Measurements from ENCODE around the gene GZMA. TPM values are rescaled to one million over a fixed set of nuclear protein-coding genes. Genes with fewer than 3 reads are reported as not detected.
"Not testable (repeated sequence)": the region's sequence is repeated elsewhere in the genome, so short reads cannot be mapped to it uniquely, and the experiment has no call there.

GZMA gene
- total and polyA plus RNA-seq, 4 donors = 0.20 to 0.39 (median 0.24) TPM; not detected in 1

DNA sequence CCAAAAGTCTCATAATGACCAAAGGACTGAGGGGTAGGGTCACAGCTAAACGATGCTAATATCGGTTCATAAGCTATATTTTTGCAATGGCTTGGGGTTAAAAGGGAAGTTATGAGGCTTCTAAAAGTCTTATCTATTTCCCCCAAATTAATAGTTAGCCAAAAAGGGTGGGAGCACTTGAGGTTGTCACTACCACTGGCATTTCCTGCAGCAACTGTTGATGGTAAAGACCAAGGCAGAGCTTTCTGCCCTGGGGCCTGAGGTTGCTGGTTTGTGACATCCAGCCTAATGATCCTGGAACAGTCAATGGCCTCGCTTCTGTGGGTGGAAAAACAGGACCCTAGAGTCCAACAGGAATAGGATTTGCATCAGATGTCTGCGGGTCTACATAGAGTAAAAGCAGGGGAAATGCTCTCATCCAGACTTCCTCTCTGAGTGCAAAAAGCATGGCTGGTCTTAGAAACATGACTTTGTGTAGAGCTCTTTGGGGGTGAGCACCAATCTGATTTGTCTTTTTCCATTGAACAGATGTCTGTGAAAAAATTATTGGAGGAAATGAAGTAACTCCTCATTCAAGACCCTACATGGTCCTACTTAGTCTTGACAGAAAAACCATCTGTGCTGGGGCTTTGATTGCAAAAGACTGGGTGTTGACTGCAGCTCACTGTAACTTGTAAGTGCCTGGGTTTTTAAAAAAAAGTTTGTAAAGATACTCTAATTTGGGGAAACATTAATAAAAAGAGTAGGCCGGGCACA lies 2.7 kb downstream of the GZMA start:
- Histone ChIP-seq H3K27ac (ENCODE audit: low read depth, low read length) (no peak overlapping the region), H3K4me1 (ENCODE audit: control insufficient read depth, insufficient read depth, low read length) (no peaks in the 10 kb centered on the region), H3K9me3 (ENCODE audit: control insufficient read depth, insufficient read depth, low read length) (no peaks in the 10 kb centered on the region), H3K27me3 (ENCODE audit: control insufficient read depth, insufficient read depth, low read length) (no peaks in the 10 kb centered on the region), H3K36me3 (ENCODE audit: control insufficient read depth, insufficient read depth, low read length) (no peaks in the 10 kb centered on the region), H3K4me3 (ENCODE audit: low read depth, low read length) (no peak overlapping the region)
- DNase-seq (ENCODE audit: low read depth in 4 of 6, low spot score in 6 of 6) = no peak
- WGBS (ENCODE audit: insufficient coverage) = 100% methylated on average over 3 of the region's 5 CpGs

DNA sequence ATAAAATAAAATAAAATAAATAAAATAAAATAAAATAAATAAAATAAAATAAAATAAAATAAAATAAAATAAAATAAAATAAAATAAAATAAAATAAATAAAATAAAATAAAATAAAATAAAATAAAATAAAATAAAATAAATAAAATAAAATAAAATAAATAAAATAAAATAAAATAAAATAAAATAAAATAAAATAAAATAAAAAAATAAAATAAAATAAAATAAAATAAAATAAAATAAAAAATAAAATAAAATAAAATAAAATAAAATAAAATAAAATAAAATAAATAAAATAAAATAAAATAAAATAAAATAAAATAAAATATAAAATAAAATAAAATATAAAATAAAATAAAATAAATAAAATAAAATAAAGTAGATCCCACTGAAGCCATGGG lies 3.5 kb downstream of the GZMA start:
- not testable (repeated sequence) for H3K27me3 ChIP-seq (ENCODE audit: control insufficient read depth, insufficient read depth, low read length); H3K27ac ChIP-seq (ENCODE audit: low read depth, low read length); H3K4me1 ChIP-seq (ENCODE audit: control insufficient read depth, insufficient read depth, low read length); H3K36me3 ChIP-seq (ENCODE audit: control insufficient read depth, insufficient read depth, low read length); DNase-seq (ENCODE audit: low read depth in 4 of 6, low spot score in 6 of 6); H3K4me3 ChIP-seq (ENCODE audit: low read depth, low read length); H3K9me3 ChIP-seq (ENCODE audit: control insufficient read depth, insufficient read depth, low read length)

DNA sequence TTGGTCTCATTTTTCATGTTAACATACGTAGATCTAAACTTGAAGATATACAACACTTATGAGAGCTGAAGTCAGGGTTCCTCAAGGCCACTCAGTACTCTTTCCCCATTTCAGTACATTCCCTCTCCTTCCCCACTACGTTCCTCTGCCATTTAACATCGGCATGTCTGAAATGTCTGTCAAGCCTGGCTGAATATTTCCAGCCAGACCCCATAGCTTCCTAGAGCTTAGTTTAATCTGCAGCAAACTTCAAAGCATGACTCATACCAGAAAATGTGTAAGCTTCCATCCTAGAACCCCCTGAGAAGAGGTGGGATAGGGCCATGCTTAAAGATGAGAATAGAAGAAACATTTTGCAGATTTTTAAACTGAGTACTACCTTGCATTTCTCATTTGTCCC lies 6.2 kb downstream of the GZMA start:
- Histone ChIP-seq H3K9me3 (ENCODE audit: control insufficient read depth, insufficient read depth, low read length) (no peaks in the 10 kb centered on the region), H3K36me3 (ENCODE audit: control insufficient read depth, insufficient read depth, low read length) (no peaks in the 10 kb centered on the region), H3K4me3 (ENCODE audit: low read depth, low read length) (no peak overlapping the region), H3K4me1 (ENCODE audit: control insufficient read depth, insufficient read depth, low read length) (no peaks in the 10 kb centered on the region), H3K27me3 (ENCODE audit: control insufficient read depth, insufficient read depth, low read length) (no peaks in the 10 kb centered on the region), H3K27ac (ENCODE audit: low read depth, low read length) (no peak overlapping the region)
- 90% methylated on average over 2 of the region's 3 CpGs for WGBS (ENCODE audit: insufficient coverage)
- no peak for DNase-seq (ENCODE audit: low read depth in 4 of 6, low spot score in 6 of 6)

DNA sequence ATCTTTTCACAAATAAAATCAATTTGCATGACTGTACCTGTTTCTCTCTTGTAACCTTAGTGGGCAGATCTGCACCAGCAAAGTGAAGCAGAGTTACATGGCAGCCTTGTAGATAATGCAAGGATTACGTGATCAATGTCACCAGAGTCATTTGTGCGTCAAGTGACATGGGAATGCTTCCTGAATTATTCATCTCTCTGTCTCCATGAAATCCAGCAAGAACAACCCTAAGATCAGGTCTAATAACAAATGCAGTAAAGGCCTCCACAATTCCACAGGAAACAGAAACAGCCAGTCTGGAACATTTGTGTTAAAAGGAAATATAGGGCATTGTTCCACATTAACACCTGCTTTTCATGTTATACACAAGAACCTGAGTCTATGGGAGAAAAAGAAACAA lies 7.8 kb downstream of the GZMA start:
- DNase-seq (ENCODE audit: low read depth in 4 of 6, low spot score in 6 of 6) = peak in 1 of 6 donors; percentile 20
- no peak overlapping the region for H3K27ac ChIP-seq (ENCODE audit: low read depth, low read length)
- WGBS (ENCODE audit: insufficient coverage) = 70% methylated on average over 2 of the region's 2 CpGs
- no peaks in the 10 kb centered on the region for H3K36me3 ChIP-seq (ENCODE audit: control insufficient read depth, insufficient read depth, low read length)
- H3K9me3 ChIP-seq (ENCODE audit: control insufficient read depth, insufficient read depth, low read length) = no peaks in the 10 kb centered on the region
- H3K4me3 ChIP-seq (ENCODE audit: low read depth, low read length) = no peak overlapping the region
- no peaks in the 10 kb centered on the region for H3K27me3 ChIP-seq (ENCODE audit: control insufficient read depth, insufficient read depth, low read length)
- H3K4me1 ChIP-seq (ENCODE audit: control insufficient read depth, insufficient read depth, low read length) = no peaks in the 10 kb centered on the region

DNA sequence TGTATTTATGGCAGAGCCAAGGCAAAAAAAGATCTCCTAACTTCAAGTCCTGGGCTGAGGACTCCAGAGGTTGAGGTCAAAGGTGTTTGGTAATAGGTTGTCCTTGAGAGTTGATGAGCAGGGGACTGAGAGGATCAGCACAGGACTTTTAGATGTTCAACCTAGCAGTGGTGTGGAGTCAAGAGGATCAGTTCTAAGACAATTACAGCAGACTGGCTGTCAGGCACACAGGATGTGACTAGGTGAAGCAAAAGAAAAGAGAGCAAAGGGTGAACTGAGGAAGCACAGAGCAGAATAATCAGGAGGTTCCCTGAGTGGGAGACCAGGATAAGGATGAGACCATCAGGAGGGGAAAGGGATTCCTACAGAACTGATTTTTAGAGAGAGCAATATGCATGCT lies 10.9 kb downstream of the GZMA start:
- Histone ChIP-seq H3K27ac (ENCODE audit: low read depth, low read length) (no peak overlapping the region), H3K4me1 (ENCODE audit: control insufficient read depth, insufficient read depth, low read length) (no peaks in the 10 kb centered on the region), H3K4me3 (ENCODE audit: low read depth, low read length) (no peak overlapping the region), H3K27me3 (ENCODE audit: control insufficient read depth, insufficient read depth, low read length) (no peaks in the 10 kb centered on the region), H3K9me3 (ENCODE audit: control insufficient read depth, insufficient read depth, low read length) (no peaks in the 10 kb centered on the region), H3K36me3 (ENCODE audit: control insufficient read depth, insufficient read depth, low read length) (no peaks in the 10 kb centered on the region)
- DNase-seq (ENCODE audit: low read depth in 4 of 6, low spot score in 6 of 6) = no peak

DNA sequence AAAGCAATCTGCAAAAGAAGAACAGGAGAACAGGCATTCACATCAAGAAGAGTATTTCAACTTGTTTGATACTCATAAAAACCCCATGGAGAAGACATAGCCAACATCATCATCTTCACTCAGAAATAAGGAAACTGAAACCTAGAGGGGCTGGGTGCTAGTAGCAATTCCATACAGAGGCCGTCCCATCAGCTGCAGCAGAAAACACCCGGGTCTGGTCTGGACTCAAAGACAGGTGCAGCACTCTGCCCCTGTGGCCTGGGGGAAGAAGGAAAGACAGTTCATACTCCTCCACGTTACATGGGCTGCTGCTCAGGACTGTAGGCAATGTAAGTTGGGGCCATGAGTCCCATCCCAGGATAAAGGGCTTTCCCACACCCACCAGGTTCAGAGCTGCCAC lies 11.6 kb downstream of the GZMA start:
- no peak for DNase-seq (ENCODE audit: low read depth in 4 of 6, low spot score in 6 of 6)
- Histone ChIP-seq H3K4me1 (ENCODE audit: control insufficient read depth, insufficient read depth, low read length) (no peaks in the 10 kb centered on the region), H3K27me3 (ENCODE audit: control insufficient read depth, insufficient read depth, low read length) (no peaks in the 10 kb centered on the region), H3K27ac (ENCODE audit: low read depth, low read length) (no peak overlapping the region), H3K4me3 (ENCODE audit: low read depth, low read length) (no peak overlapping the region), H3K36me3 (ENCODE audit: control insufficient read depth, insufficient read depth, low read length) (no peaks in the 10 kb centered on the region), H3K9me3 (ENCODE audit: control insufficient read depth, insufficient read depth, low read length) (no peaks in the 10 kb centered on the region)
- 82% methylated on average over 3 of the region's 3 CpGs for WGBS (ENCODE audit: insufficient coverage)

DNA sequence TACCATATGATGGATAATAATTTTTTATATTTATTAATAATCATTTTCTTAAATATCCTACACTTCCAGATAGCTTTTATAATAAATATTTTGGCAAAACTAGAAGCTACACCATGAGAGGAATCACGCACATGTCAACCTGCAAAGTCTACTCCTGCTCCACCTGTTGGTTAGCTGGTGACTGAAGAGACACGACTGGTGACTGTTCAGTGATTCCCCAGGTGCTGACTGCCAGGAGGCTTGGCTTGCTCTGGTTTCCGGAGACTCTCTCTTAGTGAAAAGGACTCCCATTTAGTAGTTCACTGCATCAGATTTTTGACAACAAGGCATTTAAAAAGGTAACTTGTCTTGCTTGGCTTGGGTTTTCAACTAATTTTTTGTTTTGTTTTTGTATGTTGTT lies 20.9 kb downstream of the GZMA start:
- no peaks in the 10 kb centered on the region for H3K9me3 ChIP-seq (ENCODE audit: control insufficient read depth, insufficient read depth, low read length)
- H3K36me3 ChIP-seq (ENCODE audit: control insufficient read depth, insufficient read depth, low read length) = no peaks in the 10 kb centered on the region
- no peaks in the 10 kb centered on the region for H3K27me3 ChIP-seq (ENCODE audit: control insufficient read depth, insufficient read depth, low read length)
- H3K4me3 ChIP-seq (ENCODE audit: low read depth, low read length) = no peak overlapping the region
- H3K27ac ChIP-seq (ENCODE audit: low read depth, low read length) = no peak overlapping the region
- 93% methylated on average over 3 of the region's 3 CpGs for WGBS (ENCODE audit: insufficient coverage)
- H3K4me1 ChIP-seq (ENCODE audit: control insufficient read depth, insufficient read depth, low read length) = no peaks in the 10 kb centered on the region
- no peak for DNase-seq (ENCODE audit: low read depth in 4 of 6, low spot score in 6 of 6)

DNA sequence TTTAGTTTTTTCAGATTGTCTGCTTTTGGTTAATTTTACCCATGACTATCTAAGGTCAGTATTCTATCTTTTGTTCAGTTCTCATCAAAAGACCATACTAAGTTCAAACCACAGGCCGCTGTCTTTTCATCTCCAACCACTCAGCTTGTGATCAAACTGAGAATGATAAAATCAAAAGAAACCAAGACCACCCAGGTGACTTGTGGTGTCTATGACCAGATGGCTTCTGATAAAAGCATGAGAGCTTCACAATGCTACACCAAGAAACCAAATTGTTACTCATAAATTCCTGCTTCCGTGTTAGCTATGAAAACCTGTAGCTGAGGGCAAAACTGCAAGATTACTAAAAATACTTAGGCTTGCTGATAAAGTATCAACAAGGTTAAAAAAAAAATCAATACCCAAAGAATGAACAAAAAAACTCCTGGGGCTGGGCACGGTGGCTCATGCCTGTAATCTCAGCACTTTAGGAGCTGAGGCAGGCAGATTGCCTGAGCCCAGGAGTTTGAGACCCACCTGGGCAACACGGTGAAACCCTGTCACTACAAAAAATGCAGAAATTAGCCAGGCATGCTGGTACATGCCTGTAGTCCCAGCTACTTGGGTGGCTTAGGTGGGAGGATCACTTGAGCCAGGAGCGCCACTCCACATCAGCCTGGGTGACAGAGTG lies 31.7 kb downstream of the GZMA start:
- H3K9me3 ChIP-seq (ENCODE audit: control insufficient read depth, insufficient read depth, low read length) = peaks cover 4% of the 10 kb centered on the region
- DNase-seq (ENCODE audit: low read depth in 4 of 6, low spot score in 6 of 6) = peak in 1 of 6 donors; percentile 4
- H3K27me3 ChIP-seq (ENCODE audit: control insufficient read depth, insufficient read depth, low read length) = no peaks in the 10 kb centered on the region
- 67% methylated on average over 1 of the region's 5 CpGs for WGBS (ENCODE audit: insufficient coverage)
- H3K27ac ChIP-seq (ENCODE audit: low read depth, low read length) = no peak overlapping the region
- H3K4me1 ChIP-seq (ENCODE audit: control insufficient read depth, insufficient read depth, low read length) = no peaks in the 10 kb centered on the region
- H3K4me3 ChIP-seq (ENCODE audit: low read depth, low read length) = no peak overlapping the region
- H3K36me3 ChIP-seq (ENCODE audit: control insufficient read depth, insufficient read depth, low read length) = no peaks in the 10 kb centered on the region

DNA sequence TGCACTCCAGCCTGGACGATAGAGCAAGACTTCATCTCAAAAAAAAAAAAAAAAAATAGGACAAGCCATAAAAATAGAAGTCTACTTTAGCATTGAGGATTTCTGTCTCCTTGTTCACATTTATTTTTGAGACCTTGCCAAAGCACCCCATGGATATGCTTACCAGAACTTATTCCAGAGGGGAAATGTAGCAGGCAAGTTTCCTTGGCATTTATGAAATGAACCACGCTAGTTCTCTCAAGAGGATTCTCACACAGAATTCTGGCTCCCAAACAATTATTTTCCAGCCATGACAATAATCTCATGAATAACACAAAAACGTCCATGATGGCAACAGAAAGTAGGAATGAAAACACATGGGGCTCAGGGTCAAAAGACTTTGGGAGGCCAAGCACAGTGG lies 34.1 kb downstream of the GZMA start:
- 100% methylated on average over 1 of the region's 3 CpGs for WGBS (ENCODE audit: insufficient coverage)

More for the DNA sequence above, 34.1 kb downstream of the GZMA start:
- H3K9me3 ChIP-seq (ENCODE audit: control insufficient read depth, insufficient read depth, low read length) = no peaks in the 10 kb centered on the region
- no peak overlapping the region for H3K27ac ChIP-seq (ENCODE audit: low read depth, low read length)
- no peaks in the 10 kb centered on the region for H3K4me1 ChIP-seq (ENCODE audit: control insufficient read depth, insufficient read depth, low read length)
- H3K27me3 ChIP-seq (ENCODE audit: control insufficient read depth, insufficient read depth, low read length) = no peaks in the 10 kb centered on the region
- no peak overlapping the region for H3K4me3 ChIP-seq (ENCODE audit: low read depth, low read length)
- H3K36me3 ChIP-seq (ENCODE audit: control insufficient read depth, insufficient read depth, low read length) = no peaks in the 10 kb centered on the region
- no peak for DNase-seq (ENCODE audit: low read depth in 4 of 6, low spot score in 6 of 6)
